Stimulated activated CD8-positive, alpha-beta memory T cell treated with anti-CD3 and anti-CD28 coated beads, Interleukin-12 subunit alpha, Interleukin-12 subunit beta, amount 100 ng/mL, for 4 hours (primary cell): ENCODE results near the gene PRM3.

Source experiments
- DNase-seq: peaks from one replicate; pipeline ENCODE4 v3.0.0-alpha.2; 2020; ENCODE audit warnings: low read depth

The PRM3 gene

GRCh38 chr16:11272921-11273720 lies at the start of gene PRM3:
Gene PRM3, minus strand, starts transcription at chr16:11273629. Its CDS starts 34 bp downstream, at chr16:11273595.
- no peak for DNase-seq

- no peak for DNase-seq
Observed at GRCh38 chr16:11322823-11323222, 49.4 kb upstream of the PRM3 start.

- DNase-seq, result no peak
Observed at GRCh38 chr16:11321662-11322061, 48.2 kb upstream of the PRM3 start.

GRCh38 chr16:11320170-11320569 lies 46.7 kb upstream of the PRM3 start:
- DNase-seq, result no peak

- DNase-seq, result no peak
Observed at GRCh38 chr16:11319529-11320146, 46.2 kb upstream of the PRM3 start.

DNA sequence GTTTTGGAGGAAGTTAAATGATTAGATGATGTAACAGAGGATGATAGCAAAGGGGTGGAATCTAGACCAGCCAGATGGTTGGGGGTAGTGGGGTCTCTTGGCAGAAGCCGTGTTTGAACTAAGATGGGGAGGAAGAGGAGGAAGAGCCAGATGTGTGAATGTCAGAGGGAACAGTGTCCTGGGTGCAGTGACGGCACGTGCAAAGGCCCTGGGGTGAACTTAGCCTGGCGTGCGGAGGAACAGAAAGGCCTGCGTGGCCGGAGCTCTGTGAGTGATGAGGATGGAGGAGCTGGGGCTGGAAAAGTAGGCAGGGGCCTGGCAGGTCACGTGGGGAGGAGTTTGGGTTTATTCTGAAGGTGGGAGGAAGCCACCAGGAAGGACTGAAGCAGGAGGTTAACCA lies 45.4 kb upstream of the PRM3 start:
- no peak for DNase-seq

DNA sequence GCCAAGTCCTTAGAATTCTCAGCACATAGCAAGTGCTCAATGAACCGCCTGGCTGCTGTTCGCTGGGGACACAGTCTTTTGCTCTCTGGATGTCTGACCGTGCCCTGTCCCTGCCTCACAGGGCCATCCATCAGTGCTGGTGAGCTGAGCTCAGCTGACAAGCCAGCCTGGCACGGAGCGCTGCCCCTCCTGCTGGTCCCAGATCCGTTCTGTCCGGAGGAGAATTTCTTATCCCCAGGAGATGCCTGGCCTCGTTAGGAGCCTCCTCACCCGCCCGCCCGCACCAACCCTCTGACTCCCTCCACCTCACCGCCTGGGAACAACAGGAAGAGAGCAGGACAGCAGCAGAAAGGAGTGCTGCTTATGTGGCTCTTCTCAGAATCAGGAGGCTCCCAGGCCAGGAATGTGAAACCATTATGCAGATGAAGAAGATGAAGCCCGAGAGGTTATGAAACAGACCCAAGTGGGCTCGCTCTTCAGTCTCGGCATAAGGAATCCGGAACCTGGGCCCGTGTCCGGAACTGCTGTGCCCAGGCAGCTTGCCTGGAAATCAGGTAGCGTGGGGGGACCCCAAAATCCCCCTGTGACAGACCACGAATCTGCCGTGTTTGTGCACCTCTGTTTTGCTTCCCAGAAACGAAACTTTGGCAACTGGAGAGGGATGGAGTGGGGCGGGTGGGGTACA lies 43.0 kb upstream of the PRM3 start:
- no peak for DNase-seq

- no peak for DNase-seq
Observed at GRCh38 chr16:11315510-11315909, 42.1 kb upstream of the PRM3 start.

GRCh38 chr16:11314309-11314894 lies 41.0 kb upstream of the PRM3 start:
- no peak for DNase-seq

- no peak for DNase-seq
Observed at GRCh38 chr16:11313493-11314308, 40.3 kb upstream of the PRM3 start.

GRCh38 chr16:11312718-11313492 lies 39.5 kb upstream of the PRM3 start:
- no peak for DNase-seq

DNA sequence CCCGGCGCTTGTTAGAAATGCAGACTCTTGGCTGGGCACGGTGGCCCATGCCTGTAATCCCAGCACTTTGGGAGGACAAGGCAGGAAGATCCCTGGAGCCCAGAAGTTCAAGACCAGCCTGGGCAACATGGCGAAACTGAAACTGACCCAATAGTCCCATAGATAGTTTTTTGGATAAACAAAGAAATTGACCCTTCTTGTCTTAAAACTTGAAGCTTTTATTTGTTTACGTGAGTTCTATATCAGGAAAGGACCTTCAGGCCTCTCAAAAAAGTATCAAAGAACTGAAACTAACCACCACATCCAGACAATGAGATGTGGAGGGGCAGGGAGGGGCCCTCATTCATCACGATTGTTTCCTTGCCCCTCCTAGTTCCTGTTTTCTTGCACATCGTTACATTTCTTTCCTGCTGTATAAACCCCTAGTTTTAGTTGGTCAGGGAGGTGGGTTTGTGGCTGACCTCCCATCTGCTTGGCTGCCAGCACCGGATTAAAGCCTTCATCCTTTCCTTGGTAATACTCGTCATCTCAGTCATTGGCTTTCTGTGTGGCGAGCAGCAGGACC lies 37.6 kb upstream of the PRM3 start:
- DNase-seq, result no peak

- no peak for DNase-seq
Observed at GRCh38 chr16:11310634-11310977, 37.2 kb upstream of the PRM3 start.

- no peak for DNase-seq
Observed at GRCh38 chr16:11309895-11310633, 36.6 kb upstream of the PRM3 start.

DNA sequence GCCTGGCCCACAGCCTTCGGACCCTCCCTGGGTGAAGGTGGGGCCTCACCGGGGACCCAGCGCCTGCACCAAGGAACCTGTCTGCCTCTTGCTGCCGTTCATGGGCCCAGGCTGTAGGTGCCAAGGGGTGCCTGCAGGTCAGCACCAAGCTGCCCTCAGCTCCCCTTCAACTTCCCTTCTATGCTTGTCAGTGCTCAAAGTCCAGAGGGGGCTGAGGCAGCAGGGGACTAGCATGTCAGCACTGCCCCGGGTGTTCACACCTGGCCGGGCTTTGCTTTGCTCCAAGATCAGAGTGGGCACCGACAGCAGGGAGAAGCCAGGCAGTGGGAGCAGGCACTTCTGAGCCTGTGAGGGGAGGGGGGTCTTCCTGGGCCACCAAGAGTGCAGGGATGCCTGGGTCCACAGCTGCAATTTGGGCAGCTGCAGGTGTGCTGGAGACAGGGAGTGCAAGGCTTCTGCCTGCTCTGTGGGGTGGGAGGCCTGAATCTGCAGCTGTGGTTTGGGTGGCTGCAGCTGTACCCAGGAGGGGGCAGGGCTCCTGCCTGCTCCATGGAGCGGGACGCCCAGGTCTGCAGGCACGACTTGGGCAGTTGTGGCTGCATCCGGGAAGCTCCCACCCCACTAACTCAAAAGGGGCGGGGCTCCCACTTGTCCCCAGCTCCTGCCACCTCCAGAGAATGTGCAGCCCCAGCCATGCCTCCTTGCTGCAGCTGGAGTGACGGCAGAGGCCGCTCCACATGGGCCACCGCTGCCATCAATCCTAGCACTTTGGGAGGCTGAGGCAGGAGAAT lies 35.3 kb upstream of the PRM3 start:
- no peak for DNase-seq

GRCh38 chr16:11307639-11308492 lies 34.4 kb upstream of the PRM3 start:
- no peak for DNase-seq

DNA sequence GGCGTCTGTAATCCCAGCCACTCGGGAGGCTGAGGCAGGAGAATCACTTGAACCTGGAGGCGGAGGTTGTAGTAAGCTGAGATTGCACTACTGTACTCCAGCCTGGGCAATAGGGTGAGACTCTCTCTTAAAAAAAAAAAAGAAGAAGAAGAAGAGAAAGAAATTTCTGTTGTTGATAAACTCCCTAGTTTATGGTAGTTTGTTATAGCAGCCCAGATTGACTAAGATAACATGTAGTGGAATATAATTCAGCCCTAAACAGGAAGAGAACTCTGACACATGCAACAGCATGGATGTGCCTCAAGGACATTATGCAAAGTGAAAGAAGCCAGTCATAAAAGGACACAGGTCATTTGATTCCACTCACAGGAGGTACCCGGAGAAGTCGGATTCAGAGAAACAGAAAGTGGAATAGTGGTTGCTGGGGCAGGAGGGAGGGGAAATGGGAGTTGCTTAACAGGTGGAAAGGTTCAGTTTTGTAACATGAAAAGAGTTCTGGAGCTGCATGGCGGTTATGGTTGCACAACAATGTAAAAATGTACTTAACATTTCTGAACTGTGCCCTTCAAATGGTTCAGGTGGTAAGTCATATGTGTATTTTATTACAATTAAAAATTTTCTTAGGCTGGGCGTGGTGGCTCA lies 33.7 kb upstream of the PRM3 start:
- no peak for DNase-seq

- no peak for DNase-seq
Observed at GRCh38 chr16:11306381-11306780, 33.0 kb upstream of the PRM3 start.
